SK-N-MC (cell line): Measurements from ENCODE around the gene MPZL2.

Experiments
- DNase-seq: peaks from one replicate; pipeline ENCODE4 v3.0.0-alpha.2; 2011; ENCODE audit warnings: low read depth, low spot score
- H3K27ac ChIP-seq: fragments of 200-600 bp; sonication (generic); 2 replicates; pipeline ENCODE4 v1.5.1; 2016; ENCODE audit warnings: mixed run types
- H3K36me3 ChIP-seq: fragments of 200-600 bp; sonication (generic); 2 replicates; pipeline ENCODE4 v1.6.1; 2017; ENCODE audit warnings: antibody characterized with exemption, low read length, mixed read lengths; ENCODE audit not compliant: insufficient read depth
- H3K4me3 ChIP-seq: fragments of 200-600 bp; sonication (generic); 2 replicates; pipeline ENCODE4 v1.5.1; 2016
- H3K9ac ChIP-seq: fragments of 200-600 bp; sonication (generic); 2 replicates; pipeline ENCODE4 v1.8.0; 2017; ENCODE audit warnings: mixed run types, mixed read lengths; ENCODE audit not compliant: insufficient read length
- H3K9me3 ChIP-seq: fragments of 200-600 bp; sonication (generic); 2 replicates; pipeline ENCODE4 v1.6.1; 2017; ENCODE audit warnings: low read depth, mild to moderate bottlenecking, antibody characterized with exemption, low read length, moderate library complexity, mixed read lengths
- EZH2 ChIP-seq: fragments of 200-600 bp; sonication (generic); IDR thresholded peaks from one replicate; pipeline ENCODE4 v1.6.1; 2017; ENCODE audit warnings: antibody characterized with exemption
- FOXP2 ChIP-seq: optimal IDR thresholded peaks from 2 replicates; pipeline ENCODE3; 2011; ENCODE audit warnings: mild to moderate bottlenecking, moderate library complexity; ENCODE audit not compliant: insufficient read depth; ENCODE audit errors: extremely low read length, control extremely low read depth
- POLR2AphosphoS5 ChIP-seq: IDR thresholded peaks from 2 replicates; pipeline ENCODE4 v1.6.1; 2012; ENCODE audit warnings: mild to moderate bottlenecking, low read depth, low read length, borderline replicate concordance

Gene MPZL2

GRCh38 chr11:118276422-118276821 lies 12.3 kb upstream of the MPZL2 start:
- TF ChIP-seq FOXP2 (no peak), POLR2AphosphoS5 (no peak), EZH2 (no peak)
- H3K4me3 ChIP-seq, result no peak overlapping the region
- DNase-seq, result no peak
- no peaks in the 10 kb centered on the region for H3K36me3 ChIP-seq
- no peak overlapping the region for H3K9ac ChIP-seq
- no peak overlapping the region for H3K27ac ChIP-seq
- no peaks in the 10 kb centered on the region for H3K9me3 ChIP-seq

- no peaks in the 10 kb centered on the region for H3K9me3 ChIP-seq
- H3K27ac ChIP-seq, result no peak overlapping the region
- no peak for DNase-seq
- H3K9ac ChIP-seq, result no peak overlapping the region
- H3K36me3 ChIP-seq, result no peaks in the 10 kb centered on the region
- H3K4me3 ChIP-seq, result no peak overlapping the region
- TF ChIP-seq POLR2AphosphoS5, result no peak
- TF ChIP-seq EZH2, result no peak
- TF ChIP-seq FOXP2, result no peak
Measured at GRCh38 chr11:118275176-118275575, 11.1 kb upstream of the MPZL2 start.

- TF ChIP-seq POLR2AphosphoS5 (no peak), EZH2 (no peak), FOXP2 (no peak)
- H3K9ac ChIP-seq, result no peak overlapping the region
- H3K27ac ChIP-seq, result no peak overlapping the region
- H3K4me3 ChIP-seq, result no peak overlapping the region
- H3K36me3 ChIP-seq, result no peaks in the 10 kb centered on the region
- H3K9me3 ChIP-seq, result no peaks in the 10 kb centered on the region
- DNase-seq, result no peak
Measured at GRCh38 chr11:118274186-118274585, 10.1 kb upstream of the MPZL2 start.

GRCh38 chr11:118272001-118272400 lies 7.9 kb upstream of the MPZL2 start:
- H3K36me3 ChIP-seq, result no peaks in the 10 kb centered on the region
- no peak overlapping the region for H3K4me3 ChIP-seq
- no peak for DNase-seq
- no peaks in the 10 kb centered on the region for H3K9me3 ChIP-seq
- no peak overlapping the region for H3K27ac ChIP-seq
- TF ChIP-seq EZH2 (no peak), POLR2AphosphoS5 (no peak), FOXP2 (no peak)
- no peak overlapping the region for H3K9ac ChIP-seq

GRCh38 chr11:118267486-118267885 lies 3.4 kb upstream of the MPZL2 start:
- H3K27ac ChIP-seq, result no peak overlapping the region
- no peak overlapping the region for H3K9ac ChIP-seq
- H3K36me3 ChIP-seq, result no peaks in the 10 kb centered on the region
- no peak overlapping the region for H3K4me3 ChIP-seq
- no peaks in the 10 kb centered on the region for H3K9me3 ChIP-seq
- TF ChIP-seq POLR2AphosphoS5 (no peak), FOXP2 (no peak), EZH2 (no peak)
- no peak for DNase-seq

- H3K9me3 ChIP-seq, result no peaks in the 10 kb centered on the region
- H3K27ac ChIP-seq, result no peak overlapping the region
- H3K36me3 ChIP-seq, result no peaks in the 10 kb centered on the region
- no peak for DNase-seq
- no peak overlapping the region for H3K9ac ChIP-seq
- TF ChIP-seq POLR2AphosphoS5 (no peak), EZH2 (no peak), FOXP2 (no peak)
- H3K4me3 ChIP-seq, result no peak overlapping the region
Measured at GRCh38 chr11:118265954-118266353, 1.9 kb upstream of the MPZL2 start.

- Histone ChIP-seq H3K9me3 (no peaks in the 10 kb centered on the region), H3K27ac (no peak overlapping the region), H3K9ac (no peak overlapping the region), H3K36me3 (no peaks in the 10 kb centered on the region), H3K4me3 (no peak overlapping the region)
- DNase-seq, result no peak
- TF ChIP-seq POLR2AphosphoS5, result no peak
- no peak for TF ChIP-seq FOXP2
- TF ChIP-seq EZH2, result no peak
Measured at GRCh38 chr11:118264569-118265465, 720 bp upstream of the MPZL2 start.

GRCh38 chr11:118263112-118263511 lies 985 bp downstream of the MPZL2 start:
- H3K9ac ChIP-seq, result no peak overlapping the region

More at GRCh38 chr11:118263112-118263511, 985 bp downstream of the MPZL2 start:
- TF ChIP-seq EZH2 (no peak), POLR2AphosphoS5 (no peak), FOXP2 (no peak)
- Histone ChIP-seq H3K4me3 (no peak overlapping the region), H3K36me3 (no peaks in the 10 kb centered on the region), H3K9me3 (no peaks in the 10 kb centered on the region), H3K27ac (no peak overlapping the region)
- DNase-seq, result no peak
